Activated CD4-positive, alpha-beta T cell treated with anti-CD3 and anti-CD28 coated beads, Interleukin-2, amount 50 U/mL, for 48 hours (primary cell): ENCODE results near the gene DNLZ.

Source experiments
- DNase-seq, 2 experiments: peaks; one replicate each; pipeline ENCODE4 v3.0.0-alpha.2; 2020

The DNLZ gene

DNA sequence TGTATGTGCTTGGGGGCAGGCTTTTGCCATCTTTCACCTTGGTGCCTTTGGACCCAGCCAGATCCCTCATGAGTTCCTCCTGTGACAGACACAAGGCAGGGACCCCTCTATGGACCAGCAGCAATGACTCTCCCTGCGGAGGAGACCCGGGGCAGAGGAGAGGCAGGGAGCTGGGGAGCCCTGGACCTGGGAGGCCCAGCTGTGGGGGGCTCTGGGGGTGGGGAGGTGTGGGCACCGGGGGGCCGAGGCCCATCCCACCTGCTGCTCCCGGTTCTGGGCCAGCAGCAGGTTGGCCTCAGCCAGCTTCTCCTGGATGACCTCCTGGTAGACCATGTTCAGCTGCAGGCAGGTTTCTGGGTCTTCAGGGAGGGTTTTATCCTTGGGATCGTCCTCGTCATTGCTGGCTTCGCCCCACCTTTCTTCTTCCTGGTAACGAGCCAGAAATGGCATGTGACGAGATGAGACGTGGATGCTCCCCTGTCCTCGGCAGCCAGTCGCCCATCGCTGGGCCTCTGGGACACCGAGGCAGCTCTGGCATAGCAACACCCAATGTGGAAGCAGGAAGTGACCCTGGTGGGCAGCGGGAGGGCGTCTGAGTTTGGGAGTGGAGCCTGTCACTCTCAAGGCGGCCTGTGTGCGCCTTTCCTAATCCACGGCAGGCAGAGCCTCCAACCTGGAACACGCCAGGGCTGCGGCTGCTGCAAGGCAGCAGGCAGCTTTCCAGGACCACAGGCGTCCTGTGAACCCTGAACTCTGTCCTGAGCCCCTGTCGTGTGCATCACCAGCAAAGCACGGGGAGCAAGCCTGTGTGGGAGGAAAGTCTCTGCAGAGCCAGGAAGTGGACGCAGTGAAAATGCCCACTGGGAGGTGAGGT, 32.0 kb upstream of the DNLZ start:
- DNase-seq = no peak

DNA sequence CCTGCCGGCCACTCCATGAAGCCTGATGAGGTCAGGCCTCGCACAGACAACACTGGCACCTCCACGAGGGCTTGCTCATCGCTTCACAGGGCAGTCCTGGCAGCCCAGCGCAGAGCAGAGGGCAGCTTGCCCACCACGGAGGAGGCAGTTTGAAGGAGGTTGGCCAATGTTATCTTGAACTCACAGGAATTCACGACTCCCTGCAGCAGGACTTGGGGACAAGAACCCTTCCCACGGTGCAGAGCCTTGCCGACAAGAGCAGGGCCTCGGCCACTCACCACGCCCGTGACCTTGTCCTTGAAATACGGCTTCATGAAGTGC, 31.4 kb upstream of the DNLZ start:
- DNase-seq = no peak

- no peak for DNase-seq
These were observed 30.9 kb upstream of the DNLZ start for GRCh38 chr9:136394312-136395019.

GRCh38 chr9:136393531-136393930, 30.0 kb upstream of the DNLZ start:
- no peak for DNase-seq

GRCh38 chr9:136392538-136393449, 29.2 kb upstream of the DNLZ start:
- no peak for DNase-seq

- DNase-seq = no peak
These were observed 28.4 kb upstream of the DNLZ start for GRCh38 chr9:136391737-136392537.

DNA sequence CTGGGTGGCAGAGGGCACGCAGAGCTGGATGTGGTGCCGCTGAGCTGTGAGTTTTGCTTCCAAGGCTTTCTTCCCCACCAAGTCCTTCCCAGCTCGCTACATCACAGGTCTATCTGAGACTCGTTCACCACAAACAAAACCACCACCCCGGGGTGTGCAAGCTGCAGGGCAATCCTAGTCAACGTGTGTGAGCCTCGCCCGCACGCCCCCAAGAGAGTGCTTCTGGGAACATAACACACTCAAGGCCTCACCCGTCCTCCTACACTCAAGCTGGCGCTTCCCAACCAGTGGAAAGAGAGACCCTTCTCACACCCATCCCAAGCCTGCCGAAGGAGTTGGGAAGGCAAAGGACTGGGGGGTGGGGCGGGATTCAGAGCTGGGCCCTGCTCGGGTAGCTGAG, 25.9 kb upstream of the DNLZ start:
- DNase-seq = no peak

DNA sequence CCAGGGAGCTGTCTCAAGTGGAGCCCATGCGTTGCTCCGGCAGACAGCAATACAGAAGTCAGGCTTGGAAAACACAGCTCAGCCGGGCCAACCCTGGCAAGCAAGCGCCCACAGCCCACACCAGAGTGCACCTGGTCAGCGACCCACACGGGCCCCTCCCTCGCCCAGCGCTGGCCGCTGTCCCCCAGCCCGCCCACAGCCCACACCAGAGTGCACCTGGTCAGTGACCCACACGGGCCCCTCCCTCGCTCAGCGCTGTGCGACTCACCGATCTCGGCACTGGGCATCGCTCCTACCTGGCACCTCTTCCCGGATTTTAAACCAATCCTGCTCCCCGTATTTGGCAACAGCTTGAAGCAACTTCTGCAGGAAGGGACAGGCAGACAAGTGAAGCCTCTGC, 23.7 kb upstream of the DNLZ start:
- DNase-seq = no peak

GRCh38 chr9:136386018-136386417, 22.5 kb upstream of the DNLZ start:
- no peak for DNase-seq

DNA sequence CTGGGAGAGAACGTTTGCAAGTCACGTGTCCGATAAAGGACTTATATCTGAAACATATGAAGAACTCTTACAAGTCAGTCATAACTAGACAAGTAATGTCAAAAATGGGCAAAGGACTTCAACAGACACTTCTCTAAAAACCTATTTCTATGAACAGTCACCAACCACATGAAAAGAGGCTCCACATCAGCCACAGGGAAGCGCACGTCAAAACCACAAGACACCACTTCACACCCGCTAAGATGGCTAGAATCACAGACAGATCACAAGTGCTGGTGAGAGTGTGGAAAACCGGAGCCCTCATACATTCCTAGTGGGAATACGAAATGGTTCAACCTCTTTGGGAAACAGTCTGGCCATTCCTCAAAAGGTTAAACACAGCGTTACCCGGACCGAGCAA, 21.5 kb upstream of the DNLZ start:
- DNase-seq = peak; percentile 37

DNA sequence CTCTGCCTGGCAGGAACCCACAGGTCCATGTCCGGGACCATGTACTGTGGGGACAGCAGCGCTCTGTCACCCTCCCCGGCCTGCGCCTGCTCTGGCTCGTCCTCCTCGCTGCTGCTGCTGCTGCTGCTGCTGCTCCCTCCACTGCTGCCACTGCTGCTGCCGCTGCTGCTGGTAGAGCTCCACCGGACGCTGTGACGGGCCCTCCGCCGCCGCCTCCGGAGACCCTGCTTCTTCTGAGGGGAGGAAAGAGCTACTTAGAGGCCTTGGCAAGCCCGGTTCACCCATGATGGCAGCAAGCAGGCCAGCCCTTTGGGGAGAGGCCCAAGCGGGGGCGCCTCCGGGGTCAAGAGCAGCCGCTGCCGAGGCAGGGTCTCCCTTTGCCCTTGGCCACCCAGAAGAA, 19.9 kb upstream of the DNLZ start:
- no peak for DNase-seq

GRCh38 chr9:136381966-136382513, 18.5 kb upstream of the DNLZ start:
- DNase-seq = no peak

- DNase-seq = no peak
These were observed 17.8 kb upstream of the DNLZ start for GRCh38 chr9:136381311-136381710.

GRCh38 chr9:136380381-136380780, 16.8 kb upstream of the DNLZ start:
- DNase-seq = no peak

DNA sequence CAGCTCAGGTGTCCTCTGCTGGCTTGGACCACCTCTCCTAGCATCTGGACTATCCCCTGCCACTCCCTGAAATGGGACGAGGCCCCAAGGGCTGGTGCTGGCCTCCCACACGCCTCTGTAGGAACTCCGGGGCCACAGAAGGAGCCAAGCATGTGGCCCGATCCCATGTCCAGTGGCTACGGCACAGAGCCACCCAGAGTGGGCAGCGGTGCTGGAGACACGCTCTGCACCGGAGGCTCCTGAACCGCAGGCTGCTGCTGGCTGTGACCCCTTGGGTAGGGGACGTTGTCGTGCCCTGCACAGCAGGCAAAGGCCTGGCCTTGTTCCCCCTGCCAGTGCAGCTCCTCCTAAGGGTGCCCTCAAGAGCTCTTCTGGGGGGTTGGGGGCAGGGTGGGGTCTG, 16.3 kb upstream of the DNLZ start:
- DNase-seq = no peak

DNA sequence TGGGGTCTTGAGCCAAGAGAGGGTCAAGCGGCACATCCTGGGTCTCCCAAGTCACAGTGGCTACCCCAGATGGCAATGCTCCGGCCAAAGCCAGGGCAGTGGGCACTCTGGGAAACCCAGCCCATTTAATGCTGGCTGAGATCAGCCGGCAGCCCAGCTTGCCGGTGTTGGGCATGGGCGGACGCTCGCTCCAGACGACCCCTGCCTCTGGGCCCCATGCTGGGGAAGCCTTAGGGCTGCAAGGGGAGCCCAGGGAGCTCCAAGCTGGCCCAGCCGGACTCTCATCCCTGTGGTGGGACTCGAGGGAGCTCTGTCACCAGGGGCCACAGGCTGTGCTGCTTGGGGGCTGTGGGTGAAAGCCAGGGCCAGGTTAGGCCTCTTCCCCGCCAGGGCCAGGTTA, 15.9 kb upstream of the DNLZ start:
- no peak for DNase-seq

GRCh38 chr9:136379003-136379287, 15.4 kb upstream of the DNLZ start:
- no peak for DNase-seq

- DNase-seq = no peak
These were observed 14.8 kb upstream of the DNLZ start for GRCh38 chr9:136378170-136379002.

GRCh38 chr9:136377341-136378169, 14.0 kb upstream of the DNLZ start:
- DNase-seq = no peak

- DNase-seq = no peak
These were observed 12.9 kb upstream of the DNLZ start for GRCh38 chr9:136376457-136376856.

GRCh38 chr9:136375096-136375495, 11.6 kb upstream of the DNLZ start:
- no peak for DNase-seq
